Activated naive CD8-positive, alpha-beta T cell treated with anti-CD3 and anti-CD28 coated beads for 36 hours (primary cell): ENCODE measurements around the gene CCBE1. TPM values are rescaled to one million over a fixed set of nuclear protein-coding genes. Genes with fewer than 3 reads are reported as not detected.

Source experiments
- DNase-seq: peaks from one replicate; pipeline ENCODE4 v3.0.0; 2021
- H3K27ac Mint-ChIP-seq: one replicate; pipeline ENCODE4 v1.8.0; 2022; ENCODE audit warnings: mild to moderate bottlenecking, moderate library complexity, mixed read lengths
- H3K27me3 Mint-ChIP-seq: one replicate; pipeline ENCODE4 v1.8.0; 2022; ENCODE audit warnings: mild to moderate bottlenecking, mixed read lengths
- H3K36me3 Mint-ChIP-seq: one replicate; pipeline ENCODE4 v1.8.0; 2021; ENCODE audit warnings: mild to moderate bottlenecking, mixed read lengths
- H3K4me1 Mint-ChIP-seq: one replicate; pipeline ENCODE4 v1.8.0; 2021; ENCODE audit warnings: mixed read lengths
- H3K4me3 Mint-ChIP-seq: one replicate; pipeline ENCODE4 v1.8.0; 2022; ENCODE audit warnings: mild to moderate bottlenecking, moderate library complexity, mixed read lengths
- H3K9me3 Mint-ChIP-seq: one replicate; pipeline ENCODE4 v1.8.0; 2022; ENCODE audit warnings: mixed read lengths
- total RNA-seq, 2 experiments: library from RNA; stranded (reverse); gene quantifications; one replicate each; pipeline ENCODE4 v1.2.3, GENCODE V29; 2021

The CCBE1 gene
- total RNA-seq, 2 experiments from 2014 or later, result not detected

GRCh38 chr18:59573962-59574361 is 123.3 kb downstream of the CCBE1 start:
- no peaks in the 10 kb centered on the region for H3K4me1 Mint-ChIP-seq
- DNase-seq, result no peak
- no peak overlapping the region for H3K27ac Mint-ChIP-seq
- H3K9me3 Mint-ChIP-seq, result no peaks in the 10 kb centered on the region
- H3K27me3 Mint-ChIP-seq, result peaks cover 8% of the 10 kb centered on the region
- no peaks in the 10 kb centered on the region for H3K36me3 Mint-ChIP-seq
- H3K4me3 Mint-ChIP-seq, result no peak overlapping the region

DNA sequence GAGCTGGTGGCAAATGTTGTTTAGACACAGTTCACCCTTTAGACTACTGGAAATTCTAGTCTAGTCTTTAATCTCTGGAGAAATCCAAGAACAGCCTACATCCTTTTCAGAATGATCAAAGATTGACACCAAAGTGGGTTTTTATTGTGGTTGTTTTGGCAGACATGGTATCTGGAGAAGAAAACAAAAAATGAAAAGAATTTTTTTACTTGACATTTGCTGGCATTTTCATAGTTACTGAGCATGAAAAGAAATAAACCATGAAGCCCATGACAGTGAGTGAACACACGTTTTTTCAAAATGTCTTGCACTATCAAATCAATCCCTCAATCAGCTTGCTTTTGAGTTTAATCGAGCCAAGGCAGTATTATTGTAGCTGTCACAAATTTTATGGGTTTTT is 125.3 kb downstream of the CCBE1 start:
- no peaks in the 10 kb centered on the region for H3K4me1 Mint-ChIP-seq
- H3K36me3 Mint-ChIP-seq, result no peaks in the 10 kb centered on the region
- peaks cover 5% of the 10 kb centered on the region for H3K27me3 Mint-ChIP-seq
- no peaks in the 10 kb centered on the region for H3K9me3 Mint-ChIP-seq
- H3K27ac Mint-ChIP-seq, result no peak overlapping the region
- DNase-seq, result no peak
- no peak overlapping the region for H3K4me3 Mint-ChIP-seq

- no peak overlapping the region for H3K4me3 Mint-ChIP-seq
- no peak for DNase-seq
- H3K4me1 Mint-ChIP-seq, result no peaks in the 10 kb centered on the region
- H3K27ac Mint-ChIP-seq, result no peak overlapping the region
- H3K27me3 Mint-ChIP-seq, result peaks cover 5% of the 10 kb centered on the region
- no peaks in the 10 kb centered on the region for H3K36me3 Mint-ChIP-seq
- H3K9me3 Mint-ChIP-seq, result no peaks in the 10 kb centered on the region
Measured at GRCh38 chr18:59570796-59571195, 126.4 kb downstream of the CCBE1 start.

GRCh38 chr18:59570101-59570775 is 127.0 kb downstream of the CCBE1 start:
- DNase-seq, result no peak
- Mint-ChIP-seq H3K27me3 (peaks cover 5% of the 10 kb centered on the region), H3K4me1 (no peaks in the 10 kb centered on the region), H3K36me3 (no peaks in the 10 kb centered on the region), H3K9me3 (no peaks in the 10 kb centered on the region), H3K27ac (no peak overlapping the region), H3K4me3 (no peak overlapping the region)

GRCh38 chr18:59569390-59569791 is 127.8 kb downstream of the CCBE1 start:
- no peak overlapping the region for H3K4me3 Mint-ChIP-seq
- H3K27ac Mint-ChIP-seq, result no peak overlapping the region
- H3K36me3 Mint-ChIP-seq, result no peaks in the 10 kb centered on the region
- no peak for DNase-seq
- H3K9me3 Mint-ChIP-seq, result no peaks in the 10 kb centered on the region
- peaks cover 5% of the 10 kb centered on the region for H3K27me3 Mint-ChIP-seq
- no peaks in the 10 kb centered on the region for H3K4me1 Mint-ChIP-seq

DNA sequence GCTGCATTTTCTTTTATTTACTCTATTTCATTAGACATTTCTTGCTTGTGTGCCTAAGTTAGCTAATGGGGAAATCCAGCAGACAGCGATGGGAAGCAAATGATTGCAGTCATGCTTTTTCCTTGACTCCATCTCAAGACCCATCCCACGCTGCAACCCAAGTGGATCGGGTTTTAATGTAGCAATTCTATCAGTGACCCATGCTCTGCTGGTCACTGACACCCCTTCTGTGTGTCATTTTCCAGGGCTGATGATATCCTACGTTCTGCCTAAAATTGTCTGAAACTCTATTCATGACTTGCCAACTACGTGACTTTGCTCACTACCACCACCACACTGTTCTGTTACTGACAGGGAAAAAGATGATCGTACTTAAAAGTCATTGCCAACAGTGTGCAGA is 129.8 kb downstream of the CCBE1 start:
- Mint-ChIP-seq H3K36me3 (no peaks in the 10 kb centered on the region), H3K4me3 (no peak overlapping the region), H3K27me3 (peaks cover 5% of the 10 kb centered on the region), H3K4me1 (no peaks in the 10 kb centered on the region), H3K9me3 (no peaks in the 10 kb centered on the region), H3K27ac (no peak overlapping the region)
- no peak for DNase-seq

DNA sequence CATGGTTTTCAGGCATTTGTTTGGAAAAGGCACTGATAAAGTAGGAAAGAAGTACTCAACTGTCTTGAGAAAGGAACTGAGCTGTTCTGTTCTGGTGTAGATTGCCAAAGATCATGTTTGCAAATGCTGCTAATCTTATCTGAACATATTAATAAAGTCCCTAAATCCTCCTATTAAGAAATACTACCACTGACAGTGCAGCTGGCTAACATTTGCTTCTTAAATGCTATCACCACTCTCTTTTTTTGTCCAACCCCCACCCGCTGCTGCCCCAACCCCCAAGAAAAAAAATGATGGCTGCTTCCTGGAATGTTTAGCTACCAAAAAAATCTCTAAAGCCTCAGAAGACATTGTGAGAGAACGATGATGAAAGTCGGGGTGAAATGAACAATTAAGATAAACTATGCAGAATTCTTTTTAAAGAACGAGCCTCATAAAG is 130.7 kb downstream of the CCBE1 start:
- Mint-ChIP-seq H3K9me3 (no peaks in the 10 kb centered on the region), H3K36me3 (no peaks in the 10 kb centered on the region), H3K27ac (no peak overlapping the region), H3K27me3 (peaks cover 5% of the 10 kb centered on the region), H3K4me1 (no peaks in the 10 kb centered on the region), H3K4me3 (no peak overlapping the region)
- DNase-seq, result no peak

DNA sequence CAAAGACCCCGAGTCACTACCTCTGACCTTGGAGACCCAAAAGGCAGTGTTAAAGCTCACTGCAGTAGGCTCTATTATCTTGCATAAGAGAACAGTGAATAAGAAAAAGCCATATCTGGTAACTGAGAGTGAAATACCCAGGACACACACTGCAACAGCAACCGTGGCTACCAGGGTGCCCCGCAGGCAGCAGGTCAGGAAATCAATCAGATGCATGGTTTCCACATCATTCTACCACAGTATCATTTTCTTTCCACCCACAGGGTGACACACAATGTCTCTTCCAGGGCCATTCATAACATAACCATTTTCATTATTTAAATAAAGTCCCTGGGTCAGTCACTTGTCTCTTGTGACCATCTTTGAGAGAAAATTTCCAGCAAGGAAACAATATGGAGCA is 131.3 kb downstream of the CCBE1 start:
- no peak for DNase-seq
- Mint-ChIP-seq H3K4me1 (no peaks in the 10 kb centered on the region), H3K27ac (no peak overlapping the region), H3K36me3 (no peaks in the 10 kb centered on the region), H3K4me3 (no peak overlapping the region), H3K9me3 (no peaks in the 10 kb centered on the region), H3K27me3 (peaks cover 5% of the 10 kb centered on the region)

DNA sequence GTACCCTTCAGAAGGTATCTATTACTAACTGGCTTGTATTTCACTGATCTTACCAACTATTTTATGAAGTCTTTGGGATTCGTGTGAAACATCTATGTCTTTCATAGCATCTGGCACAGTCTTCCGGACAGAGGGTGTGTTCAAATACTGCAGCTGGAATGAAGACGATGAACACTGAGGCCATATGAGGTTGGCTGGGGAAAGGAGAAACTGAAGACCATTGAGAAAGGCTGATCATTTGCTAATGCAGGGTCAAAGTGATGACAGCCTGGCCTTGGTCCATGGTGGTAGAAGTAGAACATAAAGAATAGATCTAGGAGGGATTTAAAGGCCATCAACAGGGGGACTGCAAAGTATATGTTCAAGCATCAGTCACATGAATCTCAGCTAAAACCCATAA is 132.7 kb downstream of the CCBE1 start:
- H3K27me3 Mint-ChIP-seq, result peaks cover 5% of the 10 kb centered on the region
- H3K4me3 Mint-ChIP-seq, result no peak overlapping the region
- H3K4me1 Mint-ChIP-seq, result no peaks in the 10 kb centered on the region
- H3K9me3 Mint-ChIP-seq, result no peaks in the 10 kb centered on the region
- no peak for DNase-seq
- no peaks in the 10 kb centered on the region for H3K36me3 Mint-ChIP-seq
- no peak overlapping the region for H3K27ac Mint-ChIP-seq

DNA sequence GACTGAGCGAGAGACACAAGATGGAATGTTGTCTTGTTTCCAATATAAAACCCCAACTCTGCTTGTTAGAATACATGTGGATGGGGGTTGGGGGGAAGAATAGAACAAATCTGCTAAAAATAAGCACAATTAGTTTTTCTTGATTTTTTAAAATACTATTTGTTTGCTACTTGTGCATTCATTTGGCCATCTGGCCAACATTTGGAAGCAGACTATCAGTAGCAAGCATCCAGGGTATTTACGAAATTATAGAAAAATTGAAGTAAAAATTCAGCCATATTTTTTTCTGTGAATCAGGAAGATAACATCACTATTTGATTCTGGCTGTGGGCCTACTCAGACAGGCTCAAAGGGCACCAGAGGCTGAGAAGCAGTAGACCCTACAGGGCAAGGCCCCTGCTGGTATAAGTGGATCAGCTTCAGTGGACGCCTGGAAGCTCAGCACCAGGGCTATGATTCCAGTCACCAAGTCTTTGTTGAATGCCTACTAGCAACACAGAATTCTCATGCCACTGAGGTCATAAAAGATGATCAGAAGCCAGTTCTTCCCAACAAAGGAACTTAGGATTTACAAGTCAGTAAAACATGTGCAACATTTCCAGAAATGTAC is 133.9 kb downstream of the CCBE1 start:
- no peaks in the 10 kb centered on the region for H3K36me3 Mint-ChIP-seq
- H3K27ac Mint-ChIP-seq, result no peak overlapping the region
- H3K4me1 Mint-ChIP-seq, result no peaks in the 10 kb centered on the region
- no peaks in the 10 kb centered on the region for H3K27me3 Mint-ChIP-seq
- H3K9me3 Mint-ChIP-seq, result no peaks in the 10 kb centered on the region
- no peak overlapping the region for H3K4me3 Mint-ChIP-seq
- DNase-seq, result no peak

DNA sequence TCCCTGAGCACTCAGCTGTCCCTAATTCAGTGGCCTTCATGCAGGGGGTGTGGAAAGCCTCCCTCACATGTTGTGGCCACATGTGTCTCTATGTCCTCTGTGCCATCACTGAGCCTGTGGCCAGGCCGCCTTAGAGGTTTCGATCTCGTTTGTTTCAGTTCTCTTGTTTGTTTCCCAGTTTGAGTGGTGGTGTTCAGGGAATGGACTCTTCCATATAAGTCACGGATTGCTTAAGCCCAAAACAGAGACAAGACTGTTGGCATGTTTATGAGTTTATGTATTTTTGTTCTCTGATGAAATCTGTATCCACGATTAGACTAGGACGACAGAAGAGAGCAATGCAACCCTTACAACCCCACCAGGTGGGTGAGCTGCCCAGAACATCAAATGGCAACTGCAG is 134.5 kb downstream of the CCBE1 start:
- no peak overlapping the region for H3K27ac Mint-ChIP-seq
- no peaks in the 10 kb centered on the region for H3K27me3 Mint-ChIP-seq
- H3K4me3 Mint-ChIP-seq, result no peak overlapping the region
- H3K36me3 Mint-ChIP-seq, result no peaks in the 10 kb centered on the region
- H3K9me3 Mint-ChIP-seq, result no peaks in the 10 kb centered on the region
- no peaks in the 10 kb centered on the region for H3K4me1 Mint-ChIP-seq
- DNase-seq, result no peak

DNA sequence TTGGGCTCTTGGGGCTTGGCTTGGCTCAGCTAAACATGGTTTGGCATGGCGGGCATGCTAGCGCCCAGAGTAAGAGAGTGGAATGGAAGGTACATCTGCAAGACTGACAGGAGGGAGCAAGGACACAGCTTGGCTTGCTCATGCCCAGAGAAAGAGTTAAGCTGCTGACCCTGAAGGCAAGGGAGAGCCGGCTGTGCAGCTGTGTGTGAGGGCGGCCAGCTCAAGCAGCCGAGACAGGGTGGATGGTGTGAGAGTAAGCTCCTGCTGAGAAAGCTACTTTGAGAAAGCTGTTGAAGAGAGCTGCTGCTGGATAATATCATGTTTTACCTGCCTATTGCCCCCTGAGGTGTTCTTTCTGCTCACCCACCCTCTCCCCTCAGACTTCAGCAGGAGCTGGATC is 135.6 kb downstream of the CCBE1 start:
- Mint-ChIP-seq H3K4me3 (no peak overlapping the region), H3K27ac (no peak overlapping the region)

GRCh38 chr18:59560556-59560955 is 136.7 kb downstream of the CCBE1 start:
- Mint-ChIP-seq H3K4me3 (no peak overlapping the region), H3K27me3 (no peaks in the 10 kb centered on the region), H3K36me3 (no peaks in the 10 kb centered on the region), H3K4me1 (no peaks in the 10 kb centered on the region), H3K9me3 (no peaks in the 10 kb centered on the region), H3K27ac (no peak overlapping the region)
- DNase-seq, result no peak

More for the DNA sequence above, 135.6 kb downstream of the CCBE1 start:
- Mint-ChIP-seq H3K9me3 (no peaks in the 10 kb centered on the region), H3K27me3 (no peaks in the 10 kb centered on the region), H3K4me1 (no peaks in the 10 kb centered on the region), H3K36me3 (no peaks in the 10 kb centered on the region)
- no peak for DNase-seq

- no peaks in the 10 kb centered on the region for H3K36me3 Mint-ChIP-seq
- H3K4me3 Mint-ChIP-seq, result no peak overlapping the region
- no peak for DNase-seq
- no peaks in the 10 kb centered on the region for H3K9me3 Mint-ChIP-seq
- H3K27ac Mint-ChIP-seq, result no peak overlapping the region
- H3K4me1 Mint-ChIP-seq, result no peaks in the 10 kb centered on the region
- H3K27me3 Mint-ChIP-seq, result no peaks in the 10 kb centered on the region
Measured at GRCh38 chr18:59559528-59559927, 137.7 kb downstream of the CCBE1 start.

DNA sequence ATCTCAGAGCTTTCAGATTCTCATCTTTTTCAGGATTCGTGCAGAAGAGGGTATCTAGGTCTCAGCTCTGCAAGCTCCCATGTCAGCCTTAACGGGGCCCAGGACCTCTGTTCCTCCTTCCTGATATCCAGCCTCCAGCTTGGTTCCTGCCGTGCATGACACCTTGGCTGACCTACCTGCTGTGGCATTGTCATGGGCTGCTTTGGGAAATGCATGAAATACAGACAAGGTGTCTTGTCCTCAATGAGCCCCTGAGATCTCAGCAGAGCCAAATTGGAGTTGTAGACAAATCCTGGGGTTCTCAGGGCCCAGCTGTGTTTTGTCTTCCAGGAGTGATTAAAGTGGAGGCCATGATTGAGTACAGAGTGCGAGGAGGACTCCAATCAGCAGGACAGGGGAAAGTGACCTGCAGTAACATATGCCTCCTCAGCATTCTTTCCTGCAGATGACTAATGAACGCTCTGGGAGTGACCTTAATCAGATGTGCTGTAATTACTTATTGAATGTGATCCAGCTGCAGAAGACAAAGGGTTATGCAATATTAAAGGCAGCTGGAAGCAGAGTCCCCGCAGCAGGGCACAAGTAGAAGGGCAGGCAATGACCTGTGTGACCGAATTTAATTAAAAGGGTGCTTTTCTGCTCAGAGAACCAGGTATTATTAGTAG is 141.1 kb downstream of the CCBE1 start:
- Mint-ChIP-seq H3K36me3 (no peaks in the 10 kb centered on the region), H3K4me3 (no peak overlapping the region), H3K4me1 (no peaks in the 10 kb centered on the region), H3K9me3 (no peaks in the 10 kb centered on the region), H3K27ac (no peak overlapping the region), H3K27me3 (no peaks in the 10 kb centered on the region)
- no peak for DNase-seq
